ENCODE data around the gene NTRK2.

GRCh38 chr9:84822589-84823233, 153.2 kb downstream of the NTRK2 start:
- TF ChIP-seq CTCF (IDR thresholded peaks at IDR 0.05; ENCODE audit: borderline replicate concordance, extremely low read depth, low read length, poor library complexity, severe bottlenecking) (no peak), EZH2 (IDR thresholded peaks at IDR 0.05; ENCODE audit: borderline replicate concordance, low read depth, low read length, severe bottlenecking) (no peak)
